SK-N-SH treated with all-trans-retinoic acid at 6 μM for 48 hours (cell line): ENCODE measurements around the gene C5AR2.

Experiments
- ARNTL ChIP-seq: fragments of 450-650 bp; formaldehyde crosslinking; IDR thresholded peaks from 2 replicates; pipeline ENCODE4 v1.5.0; 2020; ENCODE audit warnings: low read depth, mild to moderate bottlenecking, moderate library complexity, borderline replicate concordance
- PATZ1 ChIP-seq: fragments of 250-450 bp; sonication (Bioruptor Pico); IDR thresholded peaks from 2 replicates; pipeline ENCODE4 v1.8.0; 2020; ENCODE audit warnings: mild to moderate bottlenecking, moderate library complexity, borderline replicate concordance
- RARB ChIP-seq: fragments of 250-450 bp; sonication (Bioruptor Pico); IDR thresholded peaks from 2 replicates; pipeline ENCODE4 v1.8.0; 2021; ENCODE audit warnings: mild to moderate bottlenecking, moderate library complexity
- TCF4 ChIP-seq: fragments of 250-450 bp; sonication (Bioruptor Pico); IDR thresholded peaks from 2 replicates; pipeline ENCODE4 v1.8.0; 2021; ENCODE audit warnings: mild to moderate bottlenecking, moderate library complexity, borderline replicate concordance
- TOX ChIP-seq: fragments of 250-450 bp; sonication (Bioruptor Pico); IDR thresholded peaks from 2 replicates; pipeline ENCODE4 v1.8.0; 2021; ENCODE audit warnings: mild to moderate bottlenecking, moderate library complexity, borderline replicate concordance
- TSHZ2 ChIP-seq: fragments of 250-450 bp; sonication (Bioruptor Pico); IDR thresholded peaks from 2 replicates; pipeline ENCODE4 v1.5.0; 2020; ENCODE audit warnings: mild to moderate bottlenecking, moderate library complexity
- ZC3H10 ChIP-seq: fragments of 250-450 bp; sonication (Bioruptor Pico); IDR thresholded peaks from 2 replicates; pipeline ENCODE4 v1.5.1; 2021; ENCODE audit warnings: mild to moderate bottlenecking, moderate library complexity
- ZNF565 ChIP-seq: fragments of 450-650 bp; formaldehyde crosslinking; conservative IDR thresholded peaks from 2 replicates; pipeline ENCODE4 v1.5.0; 2020; ENCODE audit warnings: low read depth, mild to moderate bottlenecking, moderate library complexity
- ZNF8 ChIP-seq: fragments of 450-650 bp; formaldehyde crosslinking; IDR thresholded peaks from 2 replicates; pipeline ENCODE4 v1.5.0; 2020; ENCODE audit warnings: mild to moderate bottlenecking, moderate library complexity

- TF ChIP-seq ARNTL (no peak), TSHZ2 (CRISPR knock-in tag) (no peak), TCF4 (no peak), PATZ1 (CRISPR knock-in tag) (no peak), ZNF8 (CRISPR knock-in tag) (no peak), ZC3H10 (CRISPR knock-in tag) (no peak), RARB (CRISPR knock-in tag) (no peak), ZNF565 (CRISPR knock-in tag) (no peak), TOX (CRISPR knock-in tag) (no peak)
Measured at GRCh38 chr19:47302249-47302648, 29.7 kb upstream of the C5AR2 start.
